ENCODE measurements around the gene MICU1. TPM values are rescaled to one million over a fixed set of nuclear protein-coding genes. Genes with fewer than 3 reads are reported as not detected.

Gene MICU1
- polyA plus RNA-seq, 4 donors = 65.2 to 93.4 (median 76.6) TPM

GRCh38 chr10:72320676-72321247 is 305.1 kb downstream of the MICU1 start:
- no peak for DNase-seq (ENCODE audit: low read depth in 4 of 4, low spot score in 3 of 4)

GRCh38 chr10:72319416-72320254 is 306.2 kb downstream of the MICU1 start:
- peak in 1 of 4 donors; percentile 71 for DNase-seq (ENCODE audit: low read depth in 4 of 4, low spot score in 3 of 4)

- DNase-seq (ENCODE audit: low read depth in 4 of 4, low spot score in 3 of 4) = no peak
Measured at GRCh38 chr10:72318418-72319262, 307.2 kb downstream of the MICU1 start.

Other genes with a start within 250 kb of the MICU1 start
- gene MCU, start 66.1 kb upstream of the MICU1 start, polyA plus RNA-seq (ENCODE audit: insufficient read length in 4 of 4) = 10 to 100 TPM; 38.0 to 61.1 (median 45.4) TPM

Measured in left renal pelvis (tissue), 4 donors.